Central memory CD4-positive, alpha-beta T cell (primary cell): ENCODE results near the gene KDM4B.
"Not testable (repeated sequence)": the region's sequence is repeated elsewhere in the genome, so short reads cannot be mapped to it uniquely, and the experiment has no call there.

Experiments used
- DNase-seq: peaks from one replicate; pipeline ENCODE4 v3.0.0; 2022

Gene KDM4B

DNA sequence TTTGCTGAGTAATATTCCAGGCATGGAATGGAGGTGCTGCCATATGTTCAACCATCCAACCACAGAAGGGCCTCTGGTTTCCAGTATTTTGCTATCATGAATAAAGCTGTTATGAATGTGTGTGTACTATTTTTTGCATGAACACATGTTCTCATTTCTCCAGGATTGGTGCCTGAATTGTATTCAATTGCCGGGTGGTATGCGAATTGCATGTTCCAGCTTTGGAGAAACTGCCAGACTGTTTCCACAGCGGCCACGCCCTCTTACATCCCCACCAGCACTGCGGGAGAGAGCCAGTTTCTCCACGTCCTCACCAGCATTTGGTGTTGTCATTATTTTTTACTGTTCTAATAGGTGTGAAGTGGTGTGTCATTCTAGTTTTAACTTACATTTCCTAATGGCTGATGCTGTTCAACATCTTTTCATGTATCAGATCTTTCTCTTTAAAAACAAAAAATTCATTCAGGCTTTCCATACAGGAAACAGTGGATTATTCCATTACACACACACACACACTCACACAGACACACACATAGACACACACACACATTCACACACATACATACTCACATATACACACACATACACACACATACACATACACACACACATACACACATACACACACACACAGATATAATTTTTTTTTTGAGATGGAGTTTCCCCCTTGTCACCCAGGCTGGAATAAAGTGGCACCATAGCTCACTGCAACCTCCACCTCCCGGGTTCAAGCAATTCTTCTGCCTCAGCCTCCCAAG is 217.6 kb downstream of the KDM4B start:
- no peak for DNase-seq

DNA sequence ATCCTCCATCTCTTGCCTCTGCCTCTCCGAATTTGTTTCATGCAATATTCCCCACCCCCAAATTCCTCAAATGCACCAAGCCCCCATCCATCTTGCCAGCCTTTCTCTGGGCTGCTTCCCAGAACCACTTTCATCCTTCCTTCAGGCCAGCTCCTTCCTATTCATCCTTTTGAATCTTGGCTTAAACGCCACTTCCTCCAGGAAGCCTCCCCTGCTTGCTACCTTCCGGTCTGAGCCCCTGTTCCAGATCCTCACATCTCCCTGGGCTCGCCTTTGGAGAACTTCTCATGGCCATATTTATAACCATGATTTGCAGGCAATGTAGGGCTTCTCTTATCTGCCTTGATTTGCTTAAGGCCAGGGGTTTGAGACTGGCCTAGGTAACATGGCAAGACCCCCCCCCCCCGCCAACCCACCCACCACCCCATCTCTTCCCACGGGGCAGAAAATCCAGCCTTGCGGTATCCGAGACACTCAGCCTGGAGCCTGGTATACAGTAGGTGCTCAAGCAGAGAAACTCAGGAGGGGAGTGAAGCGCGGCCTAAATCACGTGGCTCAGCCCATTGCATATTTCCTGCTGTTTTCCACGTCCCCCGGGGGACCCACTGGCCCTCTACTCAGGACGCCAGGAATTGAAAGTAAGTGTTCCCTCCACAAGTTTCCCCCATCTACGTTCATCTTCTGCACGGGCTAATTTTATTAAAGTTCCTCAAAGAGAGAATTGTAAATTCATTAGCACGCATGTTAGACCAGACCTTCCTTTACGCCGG is 219.8 kb downstream of the KDM4B start:
- no peak for DNase-seq

DNA sequence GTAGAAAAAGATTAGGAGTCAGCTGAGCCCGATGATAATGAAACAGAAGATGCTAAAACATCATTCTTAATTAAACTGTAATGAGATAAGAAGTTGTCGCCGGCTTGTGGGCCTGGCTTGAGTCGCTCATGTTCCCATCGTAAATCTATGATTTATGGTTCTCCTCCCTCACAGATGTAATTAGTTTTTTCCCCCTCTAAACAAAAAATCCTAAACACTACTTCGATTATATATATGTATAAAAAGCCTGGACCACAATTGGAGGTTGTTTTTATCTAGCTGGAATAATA is 220.3 kb downstream of the KDM4B start:
- no peak for DNase-seq

DNA sequence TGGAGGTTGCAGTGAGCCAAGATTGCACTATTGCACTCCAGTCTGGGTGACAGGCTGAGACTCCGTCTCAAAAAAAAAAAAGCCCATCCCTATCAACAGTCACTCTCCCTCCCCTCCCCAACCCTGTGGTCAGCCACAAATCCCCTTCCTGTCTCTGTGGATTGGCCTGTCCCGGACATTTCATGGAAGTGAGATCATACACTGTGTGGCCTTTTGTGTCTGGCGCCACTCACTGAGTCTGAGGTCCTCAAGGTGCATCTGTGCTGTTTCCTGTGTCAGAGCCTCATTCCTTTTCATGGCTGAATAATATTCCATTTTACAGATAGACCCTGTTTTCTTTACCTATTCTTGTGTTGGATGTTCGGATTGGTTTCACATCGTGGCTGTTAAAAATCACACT is 222.2 kb downstream of the KDM4B start:
- no peak for DNase-seq

DNA sequence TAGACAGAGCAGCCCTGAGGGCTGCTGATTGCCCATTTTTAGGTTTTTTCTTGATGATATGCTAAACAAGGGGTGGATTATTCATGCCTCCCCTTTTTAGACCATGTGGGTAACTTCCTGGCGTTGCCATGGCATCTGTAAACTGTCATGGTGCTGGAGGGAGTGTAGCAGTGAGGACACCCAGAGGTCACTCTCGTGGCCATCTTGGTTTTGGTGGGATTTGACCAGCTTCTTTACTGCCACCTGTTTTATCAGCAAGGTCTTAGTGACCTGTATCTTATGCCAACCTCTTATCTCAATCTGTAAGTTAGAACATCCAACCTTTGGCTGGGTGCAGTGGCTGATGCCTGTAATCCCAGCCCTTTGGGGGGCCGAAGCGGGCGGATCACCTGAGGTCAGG is 223.7 kb downstream of the KDM4B start:
- DNase-seq, result no peak

DNA sequence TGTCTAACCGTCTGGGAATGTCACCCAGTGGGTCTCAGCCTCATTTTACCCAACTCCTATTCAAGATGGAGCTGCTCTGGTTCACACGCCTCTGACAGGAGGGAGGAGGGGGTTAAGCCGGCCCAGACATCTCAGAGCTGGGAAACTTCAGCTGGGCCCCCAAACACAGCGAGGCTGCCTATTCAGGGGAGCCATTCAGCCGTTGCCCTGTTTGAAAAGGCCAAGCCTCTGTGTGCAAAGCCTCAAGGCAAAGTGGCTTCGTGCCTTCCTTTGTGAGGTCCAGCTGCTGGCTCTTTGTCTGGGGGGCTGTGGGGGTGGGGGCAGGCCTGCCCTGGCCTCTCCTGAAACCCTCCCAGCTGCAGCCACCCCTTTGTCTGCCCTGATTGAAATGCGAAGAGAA is 224.3 kb downstream of the KDM4B start:
- no peak for DNase-seq

DNA sequence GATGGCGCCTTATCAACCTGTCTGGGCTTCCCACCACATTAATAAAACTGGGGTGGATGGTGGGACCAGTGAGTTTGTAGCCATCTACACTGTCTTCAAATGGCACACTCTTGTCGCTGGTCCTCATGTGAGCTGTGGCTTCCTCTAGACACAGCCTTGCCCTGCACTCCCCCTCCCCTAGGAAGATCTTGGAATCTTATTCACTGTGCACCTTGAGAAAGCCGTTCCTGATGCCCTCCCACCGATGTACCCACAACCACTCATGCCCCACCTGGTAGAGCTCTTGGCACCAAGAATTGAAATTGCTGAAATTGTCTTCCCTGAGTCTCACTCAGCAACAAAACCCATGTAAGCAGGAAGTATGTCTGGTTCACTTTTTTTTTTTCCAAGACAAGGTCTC is 225.7 kb downstream of the KDM4B start:
- no peak for DNase-seq

DNA sequence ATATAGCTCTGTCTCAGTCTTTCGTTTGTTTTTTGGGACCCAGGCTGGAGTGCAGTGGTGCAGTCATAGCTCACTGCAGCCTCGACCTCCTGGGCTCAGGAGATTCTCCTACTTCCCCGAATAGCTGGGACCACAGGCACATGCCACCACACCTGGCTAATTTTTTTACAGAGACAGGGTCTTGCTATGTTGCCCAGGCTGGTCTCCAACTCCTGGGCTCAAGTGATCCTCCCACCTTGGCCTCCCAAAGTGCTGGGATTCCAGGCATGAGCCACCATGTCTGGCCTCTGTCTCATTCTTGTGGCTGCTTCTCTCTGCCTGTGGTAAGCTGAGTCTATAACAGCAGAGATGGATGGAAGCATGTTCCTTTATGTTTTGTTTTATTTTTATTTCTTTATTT is 226.7 kb downstream of the KDM4B start:
- DNase-seq, result not testable (repeated sequence)

DNA sequence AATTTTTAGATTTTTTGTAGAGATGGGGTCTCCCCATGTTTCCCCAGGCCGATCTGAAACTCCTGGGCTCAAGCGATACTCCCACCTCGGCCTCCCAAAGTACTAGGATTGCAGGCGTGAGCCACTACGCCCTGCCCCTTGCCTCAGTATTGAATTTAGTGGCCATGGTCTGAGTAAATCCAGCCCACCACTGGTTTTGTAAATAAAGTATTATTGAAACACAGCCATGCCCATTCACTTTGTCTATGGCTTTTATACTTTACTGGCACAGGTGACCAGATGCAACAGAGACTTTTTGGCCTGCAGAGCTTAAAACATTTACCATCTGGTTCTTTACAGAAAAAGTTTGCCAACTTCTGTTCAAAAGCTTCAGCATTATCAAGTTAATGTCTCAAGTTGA is 227.9 kb downstream of the KDM4B start:
- no peak for DNase-seq

DNA sequence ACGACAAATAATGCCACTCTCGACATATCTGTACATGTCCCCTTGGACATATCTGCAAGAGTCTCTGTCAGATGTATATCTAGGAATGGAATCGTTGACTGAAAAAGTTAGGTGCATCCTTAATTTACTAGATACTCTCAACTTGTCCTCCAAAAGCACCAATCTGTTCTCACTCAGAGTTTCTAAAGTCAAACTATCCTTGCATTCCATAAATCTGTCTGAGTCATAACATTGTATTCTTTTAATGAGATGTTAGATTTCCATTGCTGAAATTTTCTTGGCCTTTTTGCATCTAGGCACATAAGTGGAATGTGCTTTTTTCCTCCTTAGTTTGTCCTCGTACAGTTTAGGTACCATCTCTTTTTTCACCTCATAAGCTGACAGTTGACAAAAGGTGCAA is 231.9 kb downstream of the KDM4B start:
- no peak for DNase-seq

DNA sequence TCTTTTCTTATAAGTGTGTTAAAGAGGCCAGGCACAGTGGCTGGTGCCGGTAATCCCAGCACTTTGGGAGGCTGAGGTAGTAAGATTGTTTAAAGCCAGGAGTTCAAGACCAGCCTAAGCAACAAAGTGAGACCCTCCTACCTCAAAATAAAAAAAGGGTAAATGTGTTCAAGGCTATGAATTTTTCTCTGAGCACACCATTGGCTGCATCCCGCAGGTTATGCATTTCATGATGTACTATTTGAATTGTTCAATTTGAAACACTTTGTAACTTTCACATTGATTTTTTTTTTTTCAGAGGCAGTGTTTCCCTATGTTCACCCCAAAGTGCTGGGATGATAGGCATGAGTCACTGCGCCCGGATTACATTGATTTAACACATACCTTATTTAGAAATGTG is 233.6 kb downstream of the KDM4B start:
- no peak for DNase-seq
